IMR-90 (cell line): ENCODE measurements around the gene RPS6KA5. TPM values are rescaled to one million over a fixed set of nuclear protein-coding genes. Genes with fewer than 3 reads are reported as not detected.

Experiments used
- ATAC-seq: fragments of 200-7000 bp; cut with Tn5 transposase; 2 replicates; pipeline ENCODE4 v1.9.1; 2020; ENCODE audit warnings: low read depth, mild to moderate bottlenecking, moderate library complexity
- BruUV-seq: library from RNA; stranded (reverse); fragments of 400-500 nt; replicated peaks from 2 replicates; lab custom pipeline; 2021; lab: Mats Ljungman, UMichigan
- CTCF ChIA-PET: fragments of 300-600 bp; formaldehyde crosslinking; extraction: SDS; loops from one replicate; lab custom pipeline; 2021; ENCODE audit warnings: antibody characterized with exemption; lab: Yijun Ruan, JAX
- POLR2A ChIA-PET: fragments of 300-600 bp; sonication (Branson Sonifier 250); formaldehyde crosslinking; loops from one replicate; lab custom pipeline; 2022; ENCODE audit warnings: antibody characterized with exemption; ENCODE audit not compliant: unreplicated experiment; lab: Charles Lee
- DNase-seq: peaks from one replicate; pipeline ENCODE4 v3.0.0; 2013
- H2AFZ ChIP-seq: replicated peaks from 2 replicates; pipeline ENCODE3; 2013; ENCODE audit warnings: low read length, mild to moderate bottlenecking; ENCODE audit not compliant: poor library complexity
- H2AK5ac ChIP-seq: 2 replicates; pipeline ENCODE4 v1.6.1; 2013; ENCODE audit warnings: low read depth, low read length, inconsistent platforms
- H2AK9ac ChIP-seq: replicated peaks from 2 replicates; pipeline ENCODE3; 2013; ENCODE audit warnings: mild to moderate bottlenecking, low read depth, low read length, moderate library complexity; ENCODE audit not compliant: poor library complexity
- H2BK120ac ChIP-seq: 2 replicates; pipeline ENCODE4 v1.6.1; 2013; ENCODE audit warnings: low read depth, low read length, inconsistent platforms
- H2BK15ac ChIP-seq: 3 replicates; pipeline ENCODE4 v1.6.1; 2013; ENCODE audit warnings: low read depth, low read length, inconsistent platforms
- H2BK20ac ChIP-seq: 2 replicates; pipeline ENCODE4 v1.6.1; 2013; ENCODE audit warnings: low read depth, mild to moderate bottlenecking, inconsistent platforms, low read length, moderate library complexity
- H2BK5ac ChIP-seq: 2 replicates; pipeline ENCODE4 v1.6.1; 2013; ENCODE audit warnings: mild to moderate bottlenecking, low read depth, low read length, inconsistent platforms; ENCODE audit not compliant: poor library complexity, severe bottlenecking
- H3K14ac ChIP-seq: replicated peaks from 2 replicates; pipeline ENCODE4 v1.6.1; 2013; ENCODE audit warnings: low read depth, low read length, inconsistent platforms
- H3K18ac ChIP-seq: 2 replicates; pipeline ENCODE4 v1.6.1; 2013; ENCODE audit warnings: low read depth, low read length, control low read depth
- H3K23ac ChIP-seq: 2 replicates; pipeline ENCODE4 v1.6.1; 2013; ENCODE audit warnings: low read depth, low read length, inconsistent platforms
- H3K27ac ChIP-seq: 2 replicates; pipeline ENCODE4 v1.5.1; 2013; ENCODE audit warnings: mild to moderate bottlenecking, control low read depth, low read length; ENCODE audit not compliant: insufficient read depth
- H3K27me3 ChIP-seq: 2 replicates; pipeline ENCODE4 v1.6.1; 2013; ENCODE audit warnings: low read length; ENCODE audit not compliant: control insufficient read depth, insufficient read depth
- H3K36me3 ChIP-seq: 2 replicates; pipeline ENCODE4 v1.6.1; 2013; ENCODE audit warnings: low read length, mixed read lengths; ENCODE audit not compliant: control insufficient read depth, insufficient read depth
- H3K4ac ChIP-seq: 2 replicates; pipeline ENCODE4 v1.6.1; 2013; ENCODE audit warnings: low read depth, low read length, inconsistent platforms
- H3K4me1 ChIP-seq: 2 replicates; pipeline ENCODE4 v1.6.1; 2013; ENCODE audit warnings: low read length, mixed read lengths; ENCODE audit not compliant: control insufficient read depth, insufficient read depth
- H3K4me2 ChIP-seq: 2 replicates; pipeline ENCODE4 v1.6.1; 2013; ENCODE audit warnings: low read depth, mild to moderate bottlenecking, control low read depth, low read length, moderate library complexity
- H3K4me3 ChIP-seq: 2 replicates; pipeline ENCODE4 v1.5.1; 2013; ENCODE audit warnings: low read depth, mild to moderate bottlenecking, control low read depth, low read length, moderate library complexity; ENCODE audit not compliant: insufficient read depth
- H3K56ac ChIP-seq: 2 replicates; pipeline ENCODE4 v1.6.1; 2013; ENCODE audit warnings: low read length, inconsistent platforms; ENCODE audit not compliant: insufficient read depth; ENCODE audit errors: extremely low read depth
- H3K79me1 ChIP-seq, 2 experiments: 2 replicates each; pipeline ENCODE4 v1.6.1; 2013; ENCODE audit warnings: low read length in 2 of 2, inconsistent platforms in 1 of 2, low read depth in 1 of 2
- H3K9ac ChIP-seq: 2 replicates; pipeline ENCODE4 v1.6.1; 2013; ENCODE audit warnings: low read depth, low read length, control low read depth
- H3K9me1 ChIP-seq: 2 replicates; pipeline ENCODE4 v1.6.1; 2013; ENCODE audit warnings: low read length, inconsistent platforms; ENCODE audit not compliant: insufficient read depth
- H3K9me3 ChIP-seq: 2 replicates; pipeline ENCODE4 v1.6.1; 2013; ENCODE audit warnings: low read length; ENCODE audit not compliant: control insufficient read depth, insufficient read depth
- H4K20me1 ChIP-seq: 2 replicates; pipeline ENCODE4 v1.6.1; 2013; ENCODE audit warnings: low read length, inconsistent platforms; ENCODE audit not compliant: insufficient read depth
- H4K5ac ChIP-seq: 2 replicates; pipeline ENCODE4 v1.6.1; 2013; ENCODE audit warnings: mild to moderate bottlenecking, low read depth, low read length, control low read depth
- H4K8ac ChIP-seq, 2 experiments: 2 replicates each; pipeline ENCODE4 v1.6.1; 2013; ENCODE audit warnings: low read depth in 2 of 2, low read length in 2 of 2, control low read depth in 1 of 2, inconsistent platforms in 1 of 2
- H4K91ac ChIP-seq: 2 replicates; pipeline ENCODE4 v1.6.1; 2013; ENCODE audit warnings: low read depth, low read length, inconsistent platforms; ENCODE audit not compliant: insufficient read depth
- BHLHE40 ChIP-seq: fragments of 150-350 bp; IDR thresholded peaks from 2 replicates; pipeline ENCODE4 v1.6.1; 2016; ENCODE audit warnings: mild to moderate bottlenecking, low read depth, low read length
- CEBPB ChIP-seq: IDR thresholded peaks from 2 replicates; pipeline ENCODE4 v1.6.1; 2012; ENCODE audit warnings: low read depth, low read length, improper control_type of control experiment
- FOS ChIP-seq: fragments of 150-350 bp; IDR thresholded peaks from 2 replicates; pipeline ENCODE4 v1.6.1; 2016; ENCODE audit warnings: low read depth, low read length
- MAFK ChIP-seq: IDR thresholded peaks from 2 replicates; pipeline ENCODE4 v1.6.1; 2012; ENCODE audit warnings: low read depth, low read length, improper control_type of control experiment
- MAZ ChIP-seq: IDR thresholded peaks from 2 replicates; pipeline ENCODE4 v1.6.1; 2012; ENCODE audit warnings: low read depth, mild to moderate bottlenecking, low read length, improper control_type of control experiment, moderate library complexity, borderline replicate concordance
- MXI1 ChIP-seq: IDR thresholded peaks from 2 replicates; pipeline ENCODE4 v1.6.1; 2012; ENCODE audit warnings: low read depth, mild to moderate bottlenecking, low read length, moderate library complexity, borderline replicate concordance
- NFE2L2 ChIP-seq: fragments of 150-350 bp; IDR thresholded peaks from 2 replicates; pipeline ENCODE4 v1.6.1; 2016; ENCODE audit warnings: low read depth, mild to moderate bottlenecking, low read length
- POLR2A ChIP-seq: IDR thresholded peaks from 2 replicates; pipeline ENCODE4 v1.6.1; 2012; ENCODE audit warnings: mild to moderate bottlenecking, low read depth, low read length
- RAD21 ChIP-seq: IDR thresholded peaks from 2 replicates; pipeline ENCODE4 v1.6.1; 2012; ENCODE audit warnings: low read length, improper control_type of control experiment
- RCOR1 ChIP-seq: IDR thresholded peaks from 2 replicates; pipeline ENCODE4 v1.6.1; 2012; ENCODE audit warnings: mild to moderate bottlenecking, low read length, improper control_type of control experiment; ENCODE audit not compliant: insufficient replicate concordance
- RFX5 ChIP-seq: IDR thresholded peaks from 2 replicates; pipeline ENCODE4 v1.8.0; 2012; ENCODE audit warnings: low read depth, mild to moderate bottlenecking, low read length, moderate library complexity
- SMC3 ChIP-seq: fragments of 150-350 bp; IDR thresholded peaks from 2 replicates; pipeline ENCODE4 v1.6.1; 2016; ENCODE audit warnings: low read depth, mild to moderate bottlenecking, antibody characterized with exemption, low read length, moderate library complexity
- WGBS, 2 experiments: methylation state at CpG; one replicate each; pipeline versions ENCODE4 v1.1.5 to v1.1.7; 2013; ENCODE audit warnings: missing lambda C conversion rate in 2 of 2; ENCODE audit not compliant: insufficient read length in 1 of 2; ENCODE audit errors: extremely low coverage in 2 of 2; 5-methylcytosine and 5-hydroxymethylcytosine counted together
- dilution Hi-C: fragments of 300-500 bp; cut with HindIII; formaldehyde crosslinking; loops from one replicate; pipeline ENCODE4 v1.14.3; 2018; ENCODE audit warnings: low sequenced_read_pairs; ENCODE audit not compliant: unreplicated experiment
- in situ Hi-C: fragments of 300-500 bp; cut with MboI; formaldehyde crosslinking; loops from 3 replicates; pipeline ENCODE4 v1.14.3; 2019; ENCODE audit warnings: low sequenced_read_pairs, inconsistent platforms, mixed read lengths
- intact Hi-C: fragments of 100-400 bp; cut with micrococcal nuclease; formaldehyde crosslinking; loops from 2 replicates; pipeline ENCODE4 v1.10.0; 2022
- polyA plus RNA-seq, 3 experiments: library from polyadenylated mRNA; depleted of rRNA; stranded (reverse); fragments of >200 nt; gene quantifications; 2 replicates each; pipeline ENCODE4 v1.2.3, GENCODE V29; 2012; ENCODE audit warnings: low replicate concordance in 1 of 3
- total RNA-seq: library from RNA; depleted of rRNA; stranded (reverse); fragments of >200 nt; gene quantifications from 2 replicates; pipeline ENCODE4 v1.2.3, GENCODE V29; 2012
- TF ChIP-seq, protein P1 (sequence below): fragments of 150-350 bp; IDR thresholded peaks from 2 replicates; pipeline ENCODE4 v1.6.1; 2017; ENCODE audit warnings: mild to moderate bottlenecking, antibody characterized with exemption, low read length, low read depth
- TF ChIP-seq, protein P2 (sequence below): conservative IDR thresholded peaks from 2 replicates; pipeline ENCODE4 v1.5.1; 2012; ENCODE audit warnings: mild to moderate bottlenecking, low read depth, low read length, improper control_type of control experiment
- TF ChIP-seq, protein P3 (sequence below): fragments of 150-350 bp; IDR thresholded peaks from 2 replicates; pipeline ENCODE4 v1.6.1; 2016; ENCODE audit warnings: low read depth, mild to moderate bottlenecking, low read length, moderate library complexity, borderline replicate concordance

The RPS6KA5 gene
- total and polyA plus RNA-seq, 2 of the 4 experiments (the other 2 are of a cell fraction), result 0.36 TPM

DNA sequence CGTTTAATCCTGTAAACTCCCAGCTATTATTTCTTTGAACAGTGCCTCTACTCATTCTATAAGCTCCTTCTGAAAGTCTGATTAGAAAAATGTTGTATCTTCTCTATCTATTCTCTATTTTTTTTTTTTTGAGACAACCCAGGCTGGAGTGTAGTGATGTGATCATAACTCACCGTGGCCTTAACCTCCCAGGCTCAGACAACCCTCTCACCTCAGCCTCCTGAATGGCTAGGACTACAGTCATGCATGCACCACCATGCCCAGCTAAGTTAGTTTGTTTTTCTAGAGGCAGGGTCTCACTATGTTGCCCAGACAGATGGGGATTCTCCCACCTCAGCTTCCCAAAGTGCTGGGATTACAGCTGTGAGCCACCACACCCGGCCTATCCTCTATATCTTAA is 66.6 kb downstream of the RPS6KA5 start:
- H3K36me3 ChIP-seq, result no peaks in the 10 kb centered on the region
- TF ChIP-seq MAZ, result no peak
- TF ChIP-seq CEBPB, result no peak
- no peak for TF ChIP-seq NFE2L2
- no peak for TF ChIP-seq FOS
- no peak for TF ChIP-seq RFX5
- TF ChIP-seq RCOR1, result no peak
- TF ChIP-seq SMC3, result no peak
- TF ChIP-seq, protein P1, sequence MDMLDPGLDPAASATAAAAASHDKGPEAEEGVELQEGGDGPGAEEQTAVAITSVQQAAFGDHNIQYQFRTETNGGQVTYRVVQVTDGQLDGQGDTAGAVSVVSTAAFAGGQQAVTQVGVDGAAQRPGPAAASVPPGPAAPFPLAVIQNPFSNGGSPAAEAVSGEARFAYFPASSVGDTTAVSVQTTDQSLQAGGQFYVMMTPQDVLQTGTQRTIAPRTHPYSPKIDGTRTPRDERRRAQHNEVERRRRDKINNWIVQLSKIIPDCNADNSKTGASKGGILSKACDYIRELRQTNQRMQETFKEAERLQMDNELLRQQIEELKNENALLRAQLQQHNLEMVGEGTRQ, result no peak
- no peak for TF ChIP-seq MAFK
- TF ChIP-seq MXI1, result no peak
- no peak for TF ChIP-seq RAD21
- TF ChIP-seq POLR2A, result no peak
- TF ChIP-seq, protein P2, sequence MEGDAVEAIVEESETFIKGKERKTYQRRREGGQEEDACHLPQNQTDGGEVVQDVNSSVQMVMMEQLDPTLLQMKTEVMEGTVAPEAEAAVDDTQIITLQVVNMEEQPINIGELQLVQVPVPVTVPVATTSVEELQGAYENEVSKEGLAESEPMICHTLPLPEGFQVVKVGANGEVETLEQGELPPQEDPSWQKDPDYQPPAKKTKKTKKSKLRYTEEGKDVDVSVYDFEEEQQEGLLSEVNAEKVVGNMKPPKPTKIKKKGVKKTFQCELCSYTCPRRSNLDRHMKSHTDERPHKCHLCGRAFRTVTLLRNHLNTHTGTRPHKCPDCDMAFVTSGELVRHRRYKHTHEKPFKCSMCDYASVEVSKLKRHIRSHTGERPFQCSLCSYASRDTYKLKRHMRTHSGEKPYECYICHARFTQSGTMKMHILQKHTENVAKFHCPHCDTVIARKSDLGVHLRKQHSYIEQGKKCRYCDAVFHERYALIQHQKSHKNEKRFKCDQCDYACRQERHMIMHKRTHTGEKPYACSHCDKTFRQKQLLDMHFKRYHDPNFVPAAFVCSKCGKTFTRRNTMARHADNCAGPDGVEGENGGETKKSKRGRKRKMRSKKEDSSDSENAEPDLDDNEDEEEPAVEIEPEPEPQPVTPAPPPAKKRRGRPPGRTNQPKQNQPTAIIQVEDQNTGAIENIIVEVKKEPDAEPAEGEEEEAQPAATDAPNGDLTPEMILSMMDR, result no peak
- TF ChIP-seq BHLHE40, result no peak
- TF ChIP-seq, protein P3, sequence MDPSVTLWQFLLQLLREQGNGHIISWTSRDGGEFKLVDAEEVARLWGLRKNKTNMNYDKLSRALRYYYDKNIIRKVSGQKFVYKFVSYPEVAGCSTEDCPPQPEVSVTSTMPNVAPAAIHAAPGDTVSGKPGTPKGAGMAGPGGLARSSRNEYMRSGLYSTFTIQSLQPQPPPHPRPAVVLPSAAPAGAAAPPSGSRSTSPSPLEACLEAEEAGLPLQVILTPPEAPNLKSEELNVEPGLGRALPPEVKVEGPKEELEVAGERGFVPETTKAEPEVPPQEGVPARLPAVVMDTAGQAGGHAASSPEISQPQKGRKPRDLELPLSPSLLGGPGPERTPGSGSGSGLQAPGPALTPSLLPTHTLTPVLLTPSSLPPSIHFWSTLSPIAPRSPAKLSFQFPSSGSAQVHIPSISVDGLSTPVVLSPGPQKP, result no peak
- H3K9ac ChIP-seq, result no peak overlapping the region
- H3K4me2 ChIP-seq, result no peak overlapping the region
- no peak overlapping the region for H2AFZ ChIP-seq
- no peak overlapping the region for H2AK5ac ChIP-seq
- no peak for ATAC-seq
- intact Hi-C loops (no loop called here), dilution Hi-C loops (no loop called here), in situ Hi-C loops (no loop called here)
- no peaks in the 10 kb centered on the region for H3K27me3 ChIP-seq
- no peaks in the 10 kb centered on the region for H3K9me3 ChIP-seq
- no peak overlapping the region for H4K91ac ChIP-seq
- BruUV-seq, result no TSS peak
- no peak overlapping the region for H2BK5ac ChIP-seq
- no peak overlapping the region for H2BK120ac ChIP-seq
- H3K4ac ChIP-seq, result no peak overlapping the region
- no CpG with 5 or more reads among the region's 3 CpGs for whole genome bisulfite sequencing, 2 experiments
- H3K18ac ChIP-seq, result no peak overlapping the region
- H3K56ac ChIP-seq, result no peak overlapping the region
- H3K4me3 ChIP-seq, result no peak overlapping the region
- H2BK20ac ChIP-seq, result no peak overlapping the region
- no peak overlapping the region for H3K27ac ChIP-seq
- H2BK15ac ChIP-seq, result no peak overlapping the region
- H3K4me1 ChIP-seq, result no peaks in the 10 kb centered on the region
- H4K5ac ChIP-seq, result no peak overlapping the region
- no peaks in the 10 kb centered on the region for H3K79me1 ChIP-seq
- ChIA-PET POLR2A (no interaction called here), CTCF (interaction anchor here (0.6 kb wide), 2 partner anchors 12 to 34 kb away, joined by 3 to 5 read pairs; no protein-coding TSS in a partner anchor)
- H4K20me1 ChIP-seq, result no peaks in the 10 kb centered on the region
- no peak overlapping the region for H3K14ac ChIP-seq
- H4K8ac ChIP-seq, result no peak overlapping the region
- no peak overlapping the region for H2AK9ac ChIP-seq
- no peak for DNase-seq
- no peaks in the 10 kb centered on the region for H3K9me1 ChIP-seq
- H3K23ac ChIP-seq, result no peak overlapping the region
